Activated T-helper 9 cell treated with anti-CD3 and anti-CD28 coated beads, Interleukin-2, amount 50 U/mL, for 16 hours (primary cell): ENCODE measurements around the gene TBC1D30.
"Not testable (repeated sequence)": the region's sequence is repeated elsewhere in the genome, so short reads cannot be mapped to it uniquely, and the experiment has no call there.

ENCODE experiments used
- DNase-seq: peaks from one replicate; pipeline ENCODE4 v3.0.0-alpha.2; 2020; ENCODE audit warnings: low read depth

TBC1D30 gene

DNA sequence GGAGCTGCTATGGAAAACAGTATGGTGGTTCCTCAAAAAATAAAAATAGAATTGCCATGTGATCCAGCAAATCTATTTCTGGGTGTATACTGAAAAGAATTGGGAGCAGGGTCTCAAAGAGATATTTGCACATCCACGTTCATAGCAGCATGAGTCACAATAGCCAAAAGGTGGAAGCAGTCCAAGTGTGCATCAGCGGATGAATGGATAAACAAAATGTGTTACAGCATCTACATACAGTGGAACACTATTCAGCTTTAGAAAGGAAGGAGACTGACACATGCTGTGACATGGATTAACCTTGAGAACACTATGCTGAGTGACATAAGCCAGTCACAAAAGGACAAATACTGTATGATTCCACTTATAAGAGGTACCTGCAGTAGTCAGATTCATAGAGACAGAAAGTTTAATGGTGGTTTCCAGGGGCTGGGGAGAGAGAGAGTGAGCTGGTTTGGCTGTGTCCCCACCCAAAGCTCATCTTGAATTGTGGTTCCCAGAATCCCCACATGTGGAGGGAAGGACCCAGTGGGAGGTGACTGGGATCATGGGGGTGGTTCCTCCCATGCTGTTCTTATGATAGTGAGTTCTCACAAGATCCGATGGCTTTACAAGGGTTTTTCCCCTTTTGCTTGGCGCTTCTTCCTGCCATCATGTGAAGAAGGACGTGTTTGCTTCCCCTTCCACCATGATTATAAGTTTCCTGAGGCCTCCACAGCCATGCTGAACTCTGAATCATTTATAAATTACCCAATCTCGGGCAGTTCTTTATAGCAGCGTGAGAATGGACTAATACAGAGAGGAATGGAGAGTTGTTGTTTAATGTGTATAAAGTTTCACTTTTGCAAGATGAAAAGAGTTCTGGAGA lies 17.6 kb upstream of the TBC1D30 start:
- no peak for DNase-seq

DNA sequence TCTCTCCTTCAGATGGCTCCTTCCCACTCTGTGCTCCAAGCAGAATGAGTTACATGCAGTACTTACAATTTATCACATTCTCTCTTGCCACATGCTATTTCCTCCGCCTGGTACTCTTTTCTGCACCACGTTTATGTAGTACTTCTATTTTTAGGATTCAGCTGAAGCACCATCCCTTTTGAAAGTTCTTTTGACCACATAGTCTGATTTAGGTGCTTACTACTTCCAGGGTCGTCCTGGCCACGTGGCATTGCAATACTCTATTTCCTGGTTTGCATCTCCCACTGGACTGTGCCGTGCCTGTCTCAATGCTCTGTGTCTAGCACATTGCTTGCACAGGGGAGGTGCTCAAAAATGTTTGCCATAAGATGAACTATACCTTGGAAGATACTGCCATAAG lies 16.3 kb upstream of the TBC1D30 start:
- no peak for DNase-seq

DNA sequence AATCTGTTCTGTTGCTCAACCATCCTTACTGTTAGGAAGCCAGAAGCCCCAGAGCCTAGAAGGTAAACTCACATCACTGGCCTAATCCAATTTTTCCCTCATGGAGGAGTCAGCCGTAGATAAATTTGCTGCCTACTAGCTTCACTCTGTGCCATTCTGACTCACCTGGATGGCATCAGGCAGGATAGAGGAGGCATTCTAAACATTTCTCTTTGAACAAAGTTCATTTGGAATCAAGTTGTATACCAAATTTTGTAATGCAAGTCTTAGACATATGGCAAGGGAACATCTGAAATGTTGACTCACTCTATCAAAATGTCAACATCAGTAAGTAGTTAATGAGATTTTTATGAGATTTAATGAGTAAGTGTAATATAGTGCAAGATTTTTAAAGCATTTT lies 13.6 kb upstream of the TBC1D30 start:
- DNase-seq: no peak

- no peak for DNase-seq
These were observed 10.7 kb upstream of the TBC1D30 start for GRCh38 chr12:64813723-64814122.

- no peak for DNase-seq
These were observed 10.0 kb upstream of the TBC1D30 start for GRCh38 chr12:64814432-64814831.

DNA sequence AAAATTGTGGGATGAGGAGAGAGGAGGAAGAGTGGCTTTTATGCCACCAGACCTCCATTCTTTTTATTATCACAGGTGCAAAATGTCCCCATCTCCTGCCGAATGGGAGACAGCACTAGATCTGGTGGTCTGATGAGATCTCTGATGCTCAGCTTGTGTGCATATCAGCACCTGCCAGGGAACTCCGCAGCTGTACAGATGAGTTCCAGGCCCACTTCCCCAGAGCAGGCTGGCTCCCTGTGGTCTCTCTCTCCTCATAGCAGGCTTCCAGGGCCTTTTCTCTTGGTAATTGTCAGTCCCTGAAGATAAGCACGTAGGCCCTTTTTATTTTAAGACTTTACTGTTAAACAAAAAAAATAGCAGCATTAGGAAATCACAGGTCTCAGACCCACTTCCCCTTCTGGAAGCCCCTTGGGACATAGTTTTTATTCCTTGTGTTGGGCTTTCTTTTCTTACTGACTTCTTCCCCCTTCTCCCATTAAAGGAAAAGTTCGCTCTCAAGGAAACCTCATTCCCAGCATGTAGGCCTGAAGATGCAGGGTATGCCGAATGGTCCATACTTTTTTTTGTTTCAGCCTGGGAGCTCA lies 4.5 kb upstream of the TBC1D30 start:
- DNase-seq: no peak

DNA sequence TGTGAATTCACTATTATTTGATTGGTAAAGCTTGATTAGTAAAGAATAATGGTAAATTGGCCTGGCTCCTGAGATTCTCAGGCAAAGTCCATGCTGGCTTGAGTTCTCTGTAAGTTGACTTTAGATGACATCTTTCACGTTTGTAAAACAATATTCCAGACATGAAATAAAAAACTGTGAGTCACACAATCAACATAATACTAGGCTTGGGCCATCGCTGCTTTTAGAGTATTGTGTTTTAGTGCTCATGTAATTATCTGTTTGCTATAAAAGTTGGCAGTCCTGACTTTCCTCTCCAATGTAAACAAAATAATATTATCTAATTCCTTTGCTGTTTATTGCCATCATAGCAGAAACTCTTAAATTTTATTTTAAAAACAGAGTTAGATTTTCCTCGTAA lies 3.9 kb upstream of the TBC1D30 start:
- DNase-seq: no peak

DNA sequence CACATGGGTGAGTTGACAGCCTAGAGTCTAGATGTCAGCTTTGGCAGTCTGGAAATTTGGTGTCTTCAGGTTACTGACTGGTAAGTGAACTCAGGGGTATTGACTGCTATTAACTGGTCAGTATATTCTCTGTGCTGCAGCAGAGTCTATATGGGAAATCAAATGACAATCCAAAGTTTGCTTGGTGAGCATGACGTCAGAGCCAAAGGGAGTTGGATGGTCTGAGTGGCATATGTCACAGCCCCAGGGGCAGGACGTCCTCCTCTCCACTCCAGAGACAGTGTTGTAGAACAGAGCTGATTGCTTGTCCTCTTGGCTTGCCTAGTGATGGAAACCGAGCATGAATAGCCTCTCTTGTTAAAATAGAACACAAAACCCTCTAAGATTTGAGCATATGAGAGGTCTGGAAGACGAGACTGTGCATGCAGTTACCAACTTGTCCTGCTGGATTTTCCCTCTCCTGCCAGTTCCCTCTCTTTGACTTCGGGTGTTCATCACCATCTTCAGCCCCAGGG lies 3.3 kb upstream of the TBC1D30 start:
- no peak for DNase-seq

GRCh38 chr12:64824130-64824499 lies 332 bp upstream of the TBC1D30 start:
- DNase-seq: no peak

GRCh38 chr12:64825143-64826021 lies 935 bp downstream of the TBC1D30 start:
- DNase-seq: no peak

DNA sequence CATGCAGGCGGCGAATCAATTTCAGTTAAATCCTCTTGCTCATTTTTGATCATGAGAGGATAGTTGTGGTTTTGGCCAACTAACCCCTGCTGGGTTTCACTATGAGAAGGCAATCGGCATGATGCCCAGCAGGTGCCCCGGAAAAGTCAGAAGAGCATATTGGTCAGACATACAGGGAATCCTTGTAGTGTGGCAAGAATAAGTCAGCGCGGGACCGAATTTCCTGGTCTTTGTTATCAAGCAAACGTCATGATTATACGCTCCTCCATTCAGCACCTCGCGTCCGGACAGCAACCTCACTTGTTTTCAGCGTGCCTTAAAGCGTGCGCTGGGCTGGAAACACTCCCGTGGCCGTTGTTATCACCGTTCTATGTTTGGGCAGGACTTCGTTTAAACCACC lies 1.8 kb downstream of the TBC1D30 start:
- no peak for DNase-seq

DNA sequence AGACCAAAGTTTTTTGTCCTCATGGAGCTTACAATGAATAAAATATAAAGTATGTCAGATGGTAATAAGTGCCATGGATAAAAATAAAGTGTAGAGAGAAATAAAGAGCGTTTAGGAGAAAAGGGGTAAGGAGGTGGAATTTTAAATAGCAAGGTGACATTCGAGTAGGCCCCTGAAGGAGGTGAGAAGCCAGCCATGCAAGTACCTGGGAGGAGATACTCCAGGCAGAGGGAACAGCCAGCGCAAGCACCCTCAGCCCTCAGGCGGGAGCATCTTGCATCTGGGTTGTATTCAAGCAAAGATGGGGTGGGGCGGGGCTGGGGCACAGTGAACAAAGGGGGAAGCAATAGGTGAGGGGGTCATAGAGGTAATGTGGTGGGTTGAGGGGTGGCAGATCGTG lies 4.3 kb downstream of the TBC1D30 start:
- DNase-seq: no peak

GRCh38 chr12:64833928-64834327 lies 9.5 kb downstream of the TBC1D30 start:
- no peak for DNase-seq

GRCh38 chr12:64835901-64836300 lies 11.5 kb downstream of the TBC1D30 start:
- DNase-seq: no peak

GRCh38 chr12:64836856-64837255 lies 12.4 kb downstream of the TBC1D30 start:
- DNase-seq: no peak

DNA sequence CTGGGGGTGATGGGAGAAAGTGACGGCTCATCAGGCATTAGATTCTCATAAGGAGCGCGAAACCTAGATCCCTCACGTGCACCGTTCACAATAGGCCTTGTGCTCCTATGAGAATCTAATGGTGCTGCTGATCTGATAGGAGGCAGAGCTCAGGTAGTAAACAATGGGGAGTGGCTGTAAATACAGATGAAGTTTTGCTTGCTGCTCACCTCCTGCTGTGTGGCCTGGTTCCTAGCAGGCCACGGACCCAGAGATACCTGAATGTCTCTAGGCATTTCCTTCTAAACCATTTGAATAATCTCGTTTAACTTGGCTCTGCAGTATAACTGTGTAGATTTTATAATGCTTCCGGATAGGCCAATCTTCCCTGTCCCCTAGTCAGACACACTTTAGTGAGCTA lies 13.0 kb downstream of the TBC1D30 start:
- DNase-seq: no peak

DNA sequence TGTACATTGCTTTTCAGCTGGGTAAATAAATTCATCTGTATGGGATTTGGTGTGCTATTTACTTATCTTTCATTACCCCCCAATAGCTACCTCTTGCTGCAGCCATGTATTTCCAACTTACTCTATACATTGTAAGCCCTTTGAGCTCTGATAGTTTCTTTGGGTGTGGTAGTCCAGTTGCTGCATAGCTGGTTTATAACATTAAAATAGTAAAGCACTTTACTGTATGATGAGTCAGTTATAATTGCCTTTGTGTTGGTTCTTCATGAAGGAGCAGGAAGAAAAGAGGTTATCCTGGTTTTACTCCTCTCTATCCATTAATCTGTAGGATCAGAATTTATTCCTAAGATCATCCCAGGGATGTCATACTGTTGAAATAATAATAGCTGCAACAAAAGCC lies 15.7 kb downstream of the TBC1D30 start:
- no peak for DNase-seq

DNA sequence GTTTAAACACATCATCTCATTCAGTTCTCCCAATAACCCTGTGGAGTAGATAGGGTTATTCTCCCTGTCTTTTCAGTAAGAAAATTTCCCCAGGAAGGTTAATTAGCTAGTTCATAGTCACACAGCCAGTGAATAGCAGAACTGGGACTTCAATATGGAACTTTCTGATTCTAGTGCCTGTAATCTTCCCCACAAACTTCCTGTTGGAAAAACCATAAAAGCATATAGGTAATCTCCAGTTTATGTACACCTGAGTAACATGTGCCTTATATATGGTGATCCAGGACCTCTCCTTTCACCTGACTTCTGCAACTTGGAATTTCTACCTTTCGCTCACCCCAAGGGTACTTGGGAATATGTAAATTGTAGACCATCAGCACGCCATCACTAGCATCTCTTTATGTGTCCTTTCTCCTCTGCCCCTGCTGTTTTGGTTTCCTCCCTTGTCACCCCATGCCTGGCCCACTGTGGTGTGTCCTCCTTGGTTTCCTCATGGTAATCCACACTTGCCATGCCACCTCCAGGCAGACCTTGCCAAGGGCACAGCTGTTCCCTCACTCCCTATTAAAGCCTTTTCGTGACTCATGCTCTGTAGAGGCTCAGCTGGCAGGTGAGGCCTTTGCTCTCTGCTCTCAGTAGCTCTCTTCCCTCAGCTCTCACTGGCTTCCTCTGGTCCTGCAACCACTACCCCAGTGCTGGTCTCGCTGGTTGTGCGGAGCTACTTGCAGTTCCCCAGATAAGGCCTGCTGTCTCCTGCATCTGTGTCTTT lies 16.7 kb downstream of the TBC1D30 start:
- no peak for DNase-seq

GRCh38 chr12:64848409-64848808 lies 24.0 kb downstream of the TBC1D30 start:
- DNase-seq: not testable (repeated sequence)

GRCh38 chr12:64858882-64859605 lies 34.6 kb downstream of the TBC1D30 start:
- DNase-seq: no peak

DNA sequence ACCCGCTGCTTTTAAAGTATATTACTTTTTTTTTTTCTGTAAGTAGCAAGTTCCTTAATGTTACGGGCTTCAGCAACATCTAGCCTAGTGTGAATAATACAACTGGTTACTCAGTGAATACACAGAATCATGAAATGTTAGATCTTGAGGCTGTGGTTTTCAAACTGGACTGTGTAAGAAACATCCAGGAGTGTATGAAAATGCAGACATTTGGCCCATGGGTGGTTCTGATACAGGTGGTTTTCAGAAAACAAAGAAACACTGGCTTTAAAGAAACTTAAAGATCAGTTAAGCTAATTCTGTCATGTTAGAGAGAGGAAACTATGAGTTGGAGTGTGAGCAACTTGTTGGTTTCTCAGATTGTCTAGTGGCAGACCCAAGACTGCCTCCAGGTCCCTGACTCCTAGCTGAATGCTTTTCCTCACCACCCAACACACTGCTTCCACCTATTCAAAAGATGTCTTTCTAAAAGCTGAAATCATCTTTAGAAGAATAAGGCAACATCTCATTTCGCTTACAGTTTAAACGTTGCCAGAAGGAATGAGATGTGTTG lies 36.1 kb downstream of the TBC1D30 start:
- DNase-seq: no peak
